HFF-Myc (cell line): Measurements from ENCODE around the gene HDAC2.
"Not testable (repeated sequence)": the region's sequence is repeated elsewhere in the genome, so short reads cannot be mapped to it uniquely, and the experiment has no call there.

Source experiments
- DNase-seq: peaks from one replicate; pipeline ENCODE4 v3.0.0-alpha.2; 2011; ENCODE audit warnings: low read depth; ENCODE audit errors: extremely low read depth
- H3K4me3 ChIP-seq: replicated peaks from 2 replicates; pipeline ENCODE4 v1.5.1; 2011; ENCODE audit warnings: low read depth, mild to moderate bottlenecking, control low read depth, low read length
- CTCF ChIP-seq: IDR thresholded peaks from 2 replicates; pipeline ENCODE4 v1.5.1; 2012; ENCODE audit warnings: mild to moderate bottlenecking, low read depth, low read length, control low read depth; ENCODE audit errors: missing control alignments

Gene HDAC2

GRCh38 chr6:113936093-113936934 lies 34.6 kb downstream of the HDAC2 start:
- peak; percentile 65 for DNase-seq
- peak; percentile 56 for TF ChIP-seq CTCF
- H3K4me3 ChIP-seq = no peak overlapping the region

GRCh38 chr6:113934101-113934500 lies 36.8 kb downstream of the HDAC2 start:
- TF ChIP-seq CTCF = no peak
- DNase-seq = no peak
- H3K4me3 ChIP-seq = no peak overlapping the region

GRCh38 chr6:113931907-113932306 lies 39.0 kb downstream of the HDAC2 start:
- H3K4me3 ChIP-seq, DNase-seq: not testable (repeated sequence)

GRCh38 chr6:113930183-113930582 lies 40.8 kb downstream of the HDAC2 start:
- TF ChIP-seq CTCF = no peak
- no peak for DNase-seq
- H3K4me3 ChIP-seq = no peak overlapping the region

- TF ChIP-seq CTCF = no peak
- no peak for DNase-seq
Measured at GRCh38 chr6:113927001-113927400, 43.9 kb downstream of the HDAC2 start.

GRCh38 chr6:113925378-113925777 lies 45.6 kb downstream of the HDAC2 start:
- no peak for TF ChIP-seq CTCF
- no peak for DNase-seq
- no peak overlapping the region for H3K4me3 ChIP-seq

More at GRCh38 chr6:113927001-113927400, 43.9 kb downstream of the HDAC2 start:
- no peak overlapping the region for H3K4me3 ChIP-seq

- TF ChIP-seq CTCF = no peak
- H3K4me3 ChIP-seq = no peak overlapping the region
- DNase-seq = peak; percentile 31
Measured at GRCh38 chr6:113924312-113924723, 46.6 kb downstream of the HDAC2 start.
